Measurements from ENCODE around the gene ANKS1A.

DNA sequence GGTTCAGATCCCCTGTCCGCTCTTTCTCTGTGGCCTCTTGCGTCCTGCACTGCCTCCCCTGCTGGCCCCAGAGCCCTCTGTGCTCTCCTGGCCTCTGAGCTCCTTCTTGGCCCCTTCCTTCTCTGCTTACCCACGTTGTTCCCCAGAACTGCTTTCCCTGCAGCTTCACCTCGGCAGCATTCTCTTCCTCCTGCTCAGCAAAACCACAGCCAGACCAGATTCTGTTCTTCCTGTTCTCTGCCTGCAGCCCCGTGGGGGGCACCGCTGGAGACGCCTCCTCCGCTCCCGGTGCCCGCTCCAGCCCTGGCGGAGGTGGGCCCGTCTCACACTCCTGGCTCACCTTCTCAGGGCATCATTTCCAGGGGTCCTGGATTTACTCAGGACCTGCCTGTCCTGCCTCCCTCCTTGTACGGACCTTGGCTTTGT, 192.4 kb downstream of the ANKS1A start:
- TF ChIP-seq, protein P1, sequence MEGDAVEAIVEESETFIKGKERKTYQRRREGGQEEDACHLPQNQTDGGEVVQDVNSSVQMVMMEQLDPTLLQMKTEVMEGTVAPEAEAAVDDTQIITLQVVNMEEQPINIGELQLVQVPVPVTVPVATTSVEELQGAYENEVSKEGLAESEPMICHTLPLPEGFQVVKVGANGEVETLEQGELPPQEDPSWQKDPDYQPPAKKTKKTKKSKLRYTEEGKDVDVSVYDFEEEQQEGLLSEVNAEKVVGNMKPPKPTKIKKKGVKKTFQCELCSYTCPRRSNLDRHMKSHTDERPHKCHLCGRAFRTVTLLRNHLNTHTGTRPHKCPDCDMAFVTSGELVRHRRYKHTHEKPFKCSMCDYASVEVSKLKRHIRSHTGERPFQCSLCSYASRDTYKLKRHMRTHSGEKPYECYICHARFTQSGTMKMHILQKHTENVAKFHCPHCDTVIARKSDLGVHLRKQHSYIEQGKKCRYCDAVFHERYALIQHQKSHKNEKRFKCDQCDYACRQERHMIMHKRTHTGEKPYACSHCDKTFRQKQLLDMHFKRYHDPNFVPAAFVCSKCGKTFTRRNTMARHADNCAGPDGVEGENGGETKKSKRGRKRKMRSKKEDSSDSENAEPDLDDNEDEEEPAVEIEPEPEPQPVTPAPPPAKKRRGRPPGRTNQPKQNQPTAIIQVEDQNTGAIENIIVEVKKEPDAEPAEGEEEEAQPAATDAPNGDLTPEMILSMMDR (conservative IDR thresholded peaks at IDR 0.05), result no peak
- no peak for TF ChIP-seq EZH2 (IDR thresholded peaks at IDR 0.05; ENCODE audit: low read depth)

Data from PC-9 (cell line).